HepG2 (cell line): ENCODE measurements around the gene ESF1. TPM values are rescaled to one million over a fixed set of nuclear protein-coding genes. Genes with fewer than 3 reads are reported as not detected.
A peak's percentile ranks its signal among the peaks of the same experiment; 100 is the strongest.

Source experiments
- BRD4 ChIP-seq: sonication (generic); formaldehyde crosslinking; IDR thresholded peaks from 2 replicates; pipeline ENCODE4 v1.4.0; 2020; ENCODE audit warnings: missing genetic modification reagents
- CC2D1A ChIP-seq: sonication (generic); formaldehyde crosslinking; IDR thresholded peaks from 2 replicates; pipeline ENCODE4 v1.8.1; 2023; ENCODE audit warnings: mild to moderate bottlenecking, missing genetic modification reagents
- HDAC2 ChIP-seq: sonication (generic); formaldehyde crosslinking; IDR thresholded peaks from 2 replicates; pipeline ENCODE4 v1.4.0; 2020; ENCODE audit warnings: missing genetic modification reagents
- IKZF1 ChIP-seq: fragments of 450-650 bp; IDR thresholded peaks from 2 replicates; pipeline ENCODE4 v1.7.1; 2016
- PCBP1 ChIP-seq: fragments of 200-400 bp; formaldehyde crosslinking; IDR thresholded peaks from 2 replicates; pipeline ENCODE4 v1.6.1; 2017; ENCODE audit warnings: mild to moderate bottlenecking, low read depth, low read length, borderline replicate concordance
- SRSF9 ChIP-seq: fragments of 200-400 bp; formaldehyde crosslinking; IDR thresholded peaks from 2 replicates; pipeline ENCODE4 v1.6.1; 2018; ENCODE audit warnings: borderline replicate concordance, mild to moderate bottlenecking, low read depth, low read length; ENCODE audit not compliant: insufficient read depth, poor library complexity, severe bottlenecking
- ZFP36 ChIP-seq: fragments of 150-350 bp; IDR thresholded peaks from 2 replicates; pipeline ENCODE4 v1.6.1; 2018; ENCODE audit warnings: borderline replicate concordance, low read length, low read depth; ENCODE audit not compliant: partially characterized antibody
- ZMYM4 ChIP-seq: sonication (generic); formaldehyde crosslinking; IDR thresholded peaks from 2 replicates; pipeline ENCODE4 v1.8.1; 2023; ENCODE audit warnings: mild to moderate bottlenecking, missing genetic modification reagents
- ZNF160 ChIP-seq: sonication (generic); formaldehyde crosslinking; IDR thresholded peaks from 2 replicates; pipeline ENCODE4 v1.8.0; 2022; ENCODE audit warnings: mild to moderate bottlenecking, inconsistent platforms, missing genetic modification reagents
- ZNF430 ChIP-seq: sonication (generic); formaldehyde crosslinking; IDR thresholded peaks from 2 replicates; pipeline ENCODE4 v1.9.0; 2021; ENCODE audit warnings: mild to moderate bottlenecking, missing genetic modification reagents
- ZNF552 ChIP-seq: sonication (generic); formaldehyde crosslinking; IDR thresholded peaks from 2 replicates; pipeline ENCODE4 v1.9.0; 2022; ENCODE audit warnings: missing genetic modification reagents, mild to moderate bottlenecking, borderline replicate concordance
- ZNF629 ChIP-seq: sonication (generic); formaldehyde crosslinking; conservative IDR thresholded peaks from 2 replicates; pipeline ENCODE4 v1.5.0; 2020; ENCODE audit warnings: missing genetic modification reagents
- polyA plus RNA-seq, 8 experiments: library from polyadenylated mRNA; depleted of rRNA in 3 of 8; stranded (reverse) in 7 of 8; unstranded in 1 of 8; fragments of >200 nt; fragmentation: Illumina TruSeq in 4 of 8; extraction: Trizol in 4 of 8; gene quantifications; 2 replicates each; pipeline versions ENCODE4 v1.2.1 to v1.2.3, GENCODE V29; 2011 to 2016; ENCODE audit warnings: low read depth in 4 of 8, missing spikeins in 1 of 8, mixed read lengths in 1 of 8; ENCODE audit not compliant: insufficient read depth in 1 of 8
- total RNA-seq, 5 experiments: library from RNA; depleted of rRNA; stranded (reverse); fragments of >200 nt; fragmentation: Illumina TruSeq; extraction: Trizol; gene quantifications; 2 replicates each; pipeline ENCODE4 v1.2.3, GENCODE V29; 2016; ENCODE audit warnings: low read depth in 1 of 5
- TF ChIP-seq, protein P1 (sequence below): IDR thresholded peaks from 2 replicates; pipeline ENCODE4 v1.6.1; 2016; ENCODE audit warnings: missing genetic modification reagents, missing compliant biosample characterization
- TF ChIP-seq, protein P2 (sequence below): sonication (generic); formaldehyde crosslinking; IDR thresholded peaks from 2 replicates; pipeline ENCODE4 v1.5.0; 2020; ENCODE audit warnings: mild to moderate bottlenecking, missing genetic modification reagents
- TF ChIP-seq, protein P3 (sequence below): sonication (generic); formaldehyde crosslinking; IDR thresholded peaks from 2 replicates; pipeline ENCODE4 v1.5.0; 2020; ENCODE audit warnings: missing genetic modification reagents, mild to moderate bottlenecking, borderline replicate concordance
- TF ChIP-seq, protein P4 (sequence below), 2 experiments: fragments of 450-650 bp in 1 of 2; sonication (generic) in 1 of 2; formaldehyde crosslinking; IDR thresholded peaks; 2 replicates each; pipeline versions ENCODE4 v1.5.0 to v1.8.0; 2020 to 2022; ENCODE audit warnings: mild to moderate bottlenecking in 1 of 2, missing genetic modification reagents in 1 of 2
- TF ChIP-seq, protein P5 (sequence below): sonication (generic); formaldehyde crosslinking; IDR thresholded peaks from 2 replicates; pipeline ENCODE4 v1.5.1; 2020; ENCODE audit warnings: mild to moderate bottlenecking, missing genetic modification reagents, borderline replicate concordance

ESF1 gene
- total and polyA plus RNA-seq, 2 of the 13 experiments (the other 11 are each of a cell fraction or from before 2014, with no cell fraction given), result 7.3 to 66.9 TPM

DNA sequence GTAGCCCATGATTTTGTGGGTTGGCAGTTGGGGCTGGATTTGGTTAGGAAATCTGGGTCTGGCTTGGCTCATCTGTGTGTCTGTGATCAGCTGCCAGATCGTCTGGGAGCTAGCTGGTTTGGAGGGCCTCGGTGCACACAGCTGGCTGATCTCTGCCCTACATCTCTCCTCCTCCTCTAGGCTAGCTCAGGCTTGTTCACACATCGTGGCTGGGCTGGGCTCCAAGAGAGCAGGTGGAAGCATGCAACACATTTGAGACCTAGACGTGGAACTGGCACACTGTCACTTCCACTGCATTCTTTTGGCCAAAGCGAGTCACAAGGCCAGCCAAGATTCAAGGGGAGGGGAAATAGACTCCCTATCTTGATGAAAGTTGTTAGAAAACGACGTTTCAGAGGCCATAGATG, 16.0 kb upstream of the ESF1 start (continued):
- TF ChIP-seq, protein P1, sequence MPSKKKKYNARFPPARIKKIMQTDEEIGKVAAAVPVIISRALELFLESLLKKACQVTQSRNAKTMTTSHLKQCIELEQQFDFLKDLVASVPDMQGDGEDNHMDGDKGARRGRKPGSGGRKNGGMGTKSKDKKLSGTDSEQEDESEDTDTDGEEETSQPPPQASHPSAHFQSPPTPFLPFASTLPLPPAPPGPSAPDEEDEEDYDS (CRISPR knock-in tag), result no peak
- TF ChIP-seq ZNF160 (CRISPR knock-in tag) (peak; percentile 25; the same call in 1 of the 2 replicates), PCBP1 (no peak), HDAC2 (CRISPR knock-in tag) (peak; percentile 74; the same call in 1 of the 2 replicates), IKZF1 (no peak), ZNF552 (CRISPR knock-in tag) (no peak), ZMYM4 (CRISPR knock-in tag) (peak; percentile 89), BRD4 (CRISPR knock-in tag) (no peak), SRSF9 (no peak), ZNF430 (no peak), CC2D1A (CRISPR knock-in tag) (no peak), ZFP36 (no peak), ZNF629 (CRISPR knock-in tag) (no peak)
- TF ChIP-seq, protein P2, sequence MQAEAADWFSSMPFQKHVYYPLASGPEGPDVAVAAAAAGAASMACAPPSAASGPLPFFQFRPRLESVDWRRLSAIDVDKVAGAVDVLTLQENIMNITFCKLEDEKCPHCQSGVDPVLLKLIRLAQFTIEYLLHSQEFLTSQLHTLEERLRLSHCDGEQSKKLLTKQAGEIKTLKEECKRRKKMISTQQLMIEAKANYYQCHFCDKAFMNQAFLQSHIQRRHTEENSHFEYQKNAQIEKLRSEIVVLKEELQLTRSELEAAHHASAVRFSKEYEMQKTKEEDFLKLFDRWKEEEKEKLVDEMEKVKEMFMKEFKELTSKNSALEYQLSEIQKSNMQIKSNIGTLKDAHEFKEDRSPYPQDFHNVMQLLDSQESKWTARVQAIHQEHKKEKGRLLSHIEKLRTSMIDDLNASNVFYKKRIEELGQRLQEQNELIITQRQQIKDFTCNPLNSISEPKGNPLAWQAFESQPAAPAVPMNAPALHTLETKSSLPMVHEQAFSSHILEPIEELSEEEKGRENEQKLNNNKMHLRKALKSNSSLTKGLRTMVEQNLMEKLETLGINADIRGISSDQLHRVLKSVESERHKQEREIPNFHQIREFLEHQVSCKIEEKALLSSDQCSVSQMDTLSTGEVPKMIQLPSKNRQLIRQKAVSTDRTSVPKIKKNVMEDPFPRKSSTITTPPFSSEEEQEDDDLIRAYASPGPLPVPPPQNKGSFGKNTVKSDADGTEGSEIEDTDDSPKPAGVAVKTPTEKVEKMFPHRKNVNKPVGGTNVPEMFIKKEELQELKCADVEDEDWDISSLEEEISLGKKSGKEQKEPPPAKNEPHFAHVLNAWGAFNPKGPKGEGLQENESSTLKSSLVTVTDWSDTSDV (CRISPR knock-in tag), result no peak
- TF ChIP-seq, protein P3, sequence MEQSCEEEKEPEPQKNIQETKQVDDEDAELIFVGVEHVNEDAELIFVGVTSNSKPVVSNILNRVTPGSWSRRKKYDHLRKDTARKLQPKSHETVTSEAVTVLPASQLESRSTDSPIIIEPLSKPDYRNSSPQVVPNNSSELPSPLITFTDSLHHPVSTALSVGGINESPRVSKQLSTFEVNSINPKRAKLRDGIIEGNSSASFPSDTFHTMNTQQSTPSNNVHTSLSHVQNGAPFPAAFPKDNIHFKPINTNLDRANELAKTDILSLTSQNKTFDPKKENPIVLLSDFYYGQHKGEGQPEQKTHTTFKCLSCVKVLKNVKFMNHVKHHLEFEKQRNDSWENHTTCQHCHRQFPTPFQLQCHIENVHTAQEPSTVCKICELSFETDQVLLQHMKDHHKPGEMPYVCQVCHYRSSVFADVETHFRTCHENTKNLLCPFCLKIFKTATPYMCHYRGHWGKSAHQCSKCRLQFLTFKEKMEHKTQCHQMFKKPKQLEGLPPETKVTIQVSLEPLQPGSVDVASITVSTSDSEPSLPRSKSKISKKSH (CRISPR knock-in tag), result peak; percentile 57; the same call in 1 of the 2 replicates
- TF ChIP-seq, protein P4, sequence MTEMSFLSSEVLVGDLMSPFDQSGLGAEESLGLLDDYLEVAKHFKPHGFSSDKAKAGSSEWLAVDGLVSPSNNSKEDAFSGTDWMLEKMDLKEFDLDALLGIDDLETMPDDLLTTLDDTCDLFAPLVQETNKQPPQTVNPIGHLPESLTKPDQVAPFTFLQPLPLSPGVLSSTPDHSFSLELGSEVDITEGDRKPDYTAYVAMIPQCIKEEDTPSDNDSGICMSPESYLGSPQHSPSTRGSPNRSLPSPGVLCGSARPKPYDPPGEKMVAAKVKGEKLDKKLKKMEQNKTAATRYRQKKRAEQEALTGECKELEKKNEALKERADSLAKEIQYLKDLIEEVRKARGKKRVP (CRISPR knock-in tag; IDR thresholded peaks at IDR 0.05), result no peak
- TF ChIP-seq, protein P5, sequence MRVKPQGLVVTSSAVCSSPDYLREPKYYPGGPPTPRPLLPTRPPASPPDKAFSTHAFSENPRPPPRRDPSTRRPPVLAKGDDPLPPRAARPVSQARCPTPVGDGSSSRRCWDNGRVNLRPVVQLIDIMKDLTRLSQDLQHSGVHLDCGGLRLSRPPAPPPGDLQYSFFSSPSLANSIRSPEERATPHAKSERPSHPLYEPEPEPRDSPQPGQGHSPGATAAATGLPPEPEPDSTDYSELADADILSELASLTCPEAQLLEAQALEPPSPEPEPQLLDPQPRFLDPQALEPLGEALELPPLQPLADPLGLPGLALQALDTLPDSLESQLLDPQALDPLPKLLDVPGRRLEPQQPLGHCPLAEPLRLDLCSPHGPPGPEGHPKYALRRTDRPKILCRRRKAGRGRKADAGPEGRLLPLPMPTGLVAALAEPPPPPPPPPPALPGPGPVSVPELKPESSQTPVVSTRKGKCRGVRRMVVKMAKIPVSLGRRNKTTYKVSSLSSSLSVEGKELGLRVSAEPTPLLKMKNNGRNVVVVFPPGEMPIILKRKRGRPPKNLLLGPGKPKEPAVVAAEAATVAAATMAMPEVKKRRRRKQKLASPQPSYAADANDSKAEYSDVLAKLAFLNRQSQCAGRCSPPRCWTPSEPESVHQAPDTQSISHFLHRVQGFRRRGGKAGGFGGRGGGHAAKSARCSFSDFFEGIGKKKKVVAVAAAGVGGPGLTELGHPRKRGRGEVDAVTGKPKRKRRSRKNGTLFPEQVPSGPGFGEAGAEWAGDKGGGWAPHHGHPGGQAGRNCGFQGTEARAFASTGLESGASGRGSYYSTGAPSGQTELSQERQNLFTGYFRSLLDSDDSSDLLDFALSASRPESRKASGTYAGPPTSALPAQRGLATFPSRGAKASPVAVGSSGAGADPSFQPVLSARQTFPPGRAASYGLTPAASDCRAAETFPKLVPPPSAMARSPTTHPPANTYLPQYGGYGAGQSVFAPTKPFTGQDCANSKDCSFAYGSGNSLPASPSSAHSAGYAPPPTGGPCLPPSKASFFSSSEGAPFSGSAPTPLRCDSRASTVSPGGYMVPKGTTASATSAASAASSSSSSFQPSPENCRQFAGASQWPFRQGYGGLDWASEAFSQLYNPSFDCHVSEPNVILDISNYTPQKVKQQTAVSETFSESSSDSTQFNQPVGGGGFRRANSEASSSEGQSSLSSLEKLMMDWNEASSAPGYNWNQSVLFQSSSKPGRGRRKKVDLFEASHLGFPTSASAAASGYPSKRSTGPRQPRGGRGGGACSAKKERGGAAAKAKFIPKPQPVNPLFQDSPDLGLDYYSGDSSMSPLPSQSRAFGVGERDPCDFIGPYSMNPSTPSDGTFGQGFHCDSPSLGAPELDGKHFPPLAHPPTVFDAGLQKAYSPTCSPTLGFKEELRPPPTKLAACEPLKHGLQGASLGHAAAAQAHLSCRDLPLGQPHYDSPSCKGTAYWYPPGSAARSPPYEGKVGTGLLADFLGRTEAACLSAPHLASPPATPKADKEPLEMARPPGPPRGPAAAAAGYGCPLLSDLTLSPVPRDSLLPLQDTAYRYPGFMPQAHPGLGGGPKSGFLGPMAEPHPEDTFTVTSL (CRISPR knock-in tag), result no peak
